ENCODE results near the gene PCNA. TPM values are rescaled to one million over a fixed set of nuclear protein-coding genes. Genes with fewer than 3 reads are reported as not detected.

The PCNA gene
- total RNA-seq, 1 experiment from 2014 or later: 274 TPM

DNA sequence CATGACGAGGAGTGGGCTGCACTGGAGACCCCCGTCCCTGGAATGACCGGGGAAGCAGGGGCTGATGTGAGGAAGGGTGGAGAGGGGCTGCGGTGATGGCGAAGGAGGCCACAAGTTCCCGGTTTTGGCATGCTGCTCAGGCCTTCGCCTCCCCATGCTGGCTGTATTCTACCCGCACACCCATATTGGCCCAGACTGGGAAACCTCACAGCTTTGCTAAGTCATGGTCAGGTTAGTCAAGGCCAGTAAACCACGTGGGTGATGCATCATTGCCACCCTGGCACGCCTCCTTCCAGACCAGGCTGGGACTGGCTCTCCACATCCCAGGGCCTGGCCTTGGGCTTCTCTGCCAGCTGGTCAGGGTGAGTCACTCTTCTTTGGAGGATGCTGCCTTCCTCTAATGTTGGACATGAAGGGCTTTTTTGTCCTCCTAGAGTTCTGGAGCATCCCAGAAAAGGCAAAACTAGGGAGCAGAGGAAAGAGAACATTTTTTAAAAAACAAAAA is 53.8 kb downstream of the PCNA start:
- H3K14ac ChIP-seq (ENCODE audit: insufficient read depth, low read length): no peak overlapping the region
- Mint-ChIP-seq H3K36me3 (ENCODE audit: insufficient read depth in 1 of 3, low read depth in 3 of 3) (no peaks in the 10 kb centered on the region), H3K27me3 (ENCODE audit: low read depth) (no peaks in the 10 kb centered on the region), H3K9me3 (no peaks in the 10 kb centered on the region), H3K4me3 (no peak overlapping the region), H3K4me1 (peaks cover 20 to 23% of the 10 kb centered on the region in 2 experiments), H3K27ac (peak overlapping the region in 2 of 3 experiments; percentile 15 to 77; a peak in 1 of 7 replicates)
- H3K79me1 ChIP-seq (ENCODE audit: insufficient read depth, low read depth, low read length, poor library complexity, severe bottlenecking): no peaks in the 10 kb centered on the region
- no peak overlapping the region for H2AFZ ChIP-seq (ENCODE audit: low read length)
- H2BK12ac ChIP-seq (ENCODE audit: insufficient read length, low read depth, low read length): no peak overlapping the region
- DNase-seq: no peak
- TF ChIP-seq, protein P1, sequence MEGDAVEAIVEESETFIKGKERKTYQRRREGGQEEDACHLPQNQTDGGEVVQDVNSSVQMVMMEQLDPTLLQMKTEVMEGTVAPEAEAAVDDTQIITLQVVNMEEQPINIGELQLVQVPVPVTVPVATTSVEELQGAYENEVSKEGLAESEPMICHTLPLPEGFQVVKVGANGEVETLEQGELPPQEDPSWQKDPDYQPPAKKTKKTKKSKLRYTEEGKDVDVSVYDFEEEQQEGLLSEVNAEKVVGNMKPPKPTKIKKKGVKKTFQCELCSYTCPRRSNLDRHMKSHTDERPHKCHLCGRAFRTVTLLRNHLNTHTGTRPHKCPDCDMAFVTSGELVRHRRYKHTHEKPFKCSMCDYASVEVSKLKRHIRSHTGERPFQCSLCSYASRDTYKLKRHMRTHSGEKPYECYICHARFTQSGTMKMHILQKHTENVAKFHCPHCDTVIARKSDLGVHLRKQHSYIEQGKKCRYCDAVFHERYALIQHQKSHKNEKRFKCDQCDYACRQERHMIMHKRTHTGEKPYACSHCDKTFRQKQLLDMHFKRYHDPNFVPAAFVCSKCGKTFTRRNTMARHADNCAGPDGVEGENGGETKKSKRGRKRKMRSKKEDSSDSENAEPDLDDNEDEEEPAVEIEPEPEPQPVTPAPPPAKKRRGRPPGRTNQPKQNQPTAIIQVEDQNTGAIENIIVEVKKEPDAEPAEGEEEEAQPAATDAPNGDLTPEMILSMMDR (conservative IDR thresholded peaks at IDR 0.05): no peak
- no peaks in the 10 kb centered on the region for H3K9me3 ChIP-seq (ENCODE audit: control insufficient read depth, low read depth, low read length)
- no peak overlapping the region for H4K5ac ChIP-seq (ENCODE audit: insufficient read length, low read depth, low read length)
- H3K9ac ChIP-seq (ENCODE audit: extremely low read depth, insufficient read length, low read length): no peak overlapping the region
- WGBS (ENCODE audit: extremely low coverage, insufficient read length, low lambda C conversion rate): no CpG with 5 or more reads among the region's 10 CpGs
- no peak overlapping the region for H2AK5ac ChIP-seq (ENCODE audit: insufficient read length, low read length)
- H3K4me2 ChIP-seq (ENCODE audit: insufficient read depth, insufficient read length, low read length): no peak overlapping the region
- no peak overlapping the region for H3T11ph ChIP-seq (ENCODE audit: low read length)
- H4K8ac ChIP-seq (replicated peaks; ENCODE audit: insufficient read length, low read depth, low read length): no peak overlapping the region
- no peak overlapping the region for H3K4ac ChIP-seq (ENCODE audit: low read depth, low read length)
- no peaks in the 10 kb centered on the region for H3K79me2 ChIP-seq (ENCODE audit: insufficient read depth, low read length)
- H4K91ac ChIP-seq (ENCODE audit: insufficient read length, low read depth, low read length): no peak overlapping the region
- H3K27ac ChIP-seq (ENCODE audit: insufficient read length, low read depth, low read length): no peak overlapping the region
- H4K20me1 ChIP-seq (ENCODE audit: control insufficient read depth, insufficient read depth, insufficient read length): no peaks in the 10 kb centered on the region
- no peak overlapping the region for H3K56ac ChIP-seq (ENCODE audit: insufficient read length, low read depth, low read length)
- H3K18ac ChIP-seq (ENCODE audit: insufficient read length, low read depth, low read length): no peak overlapping the region
- no peak overlapping the region for H2BK20ac ChIP-seq (ENCODE audit: low read depth, low read length, poor library complexity, severe bottlenecking)
- H2BK15ac ChIP-seq (ENCODE audit: low read depth, low read length): no peak overlapping the region
- H3K27me3 ChIP-seq (ENCODE audit: insufficient read depth, low read length): no peaks in the 10 kb centered on the region
- no peak overlapping the region for H2BK120ac ChIP-seq (ENCODE audit: low read depth, low read length, poor library complexity, severe bottlenecking)
- no peak overlapping the region for H3K23ac ChIP-seq (ENCODE audit: insufficient read length, low read depth, low read length)
- H2BK5ac ChIP-seq (ENCODE audit: insufficient read length, low read length): no peak overlapping the region
- no peaks in the 10 kb centered on the region for H3K23me2 ChIP-seq (ENCODE audit: insufficient read length, low read depth, low read length, poor library complexity, severe bottlenecking)
- H3K4me1 ChIP-seq (ENCODE audit: insufficient read depth, low read length): no peaks in the 10 kb centered on the region

Measured in H9 (cell line).